ENCODE results near the gene VEZF1.
A peak's percentile ranks its signal among the peaks of the same experiment; 100 is the strongest.

VEZF1 gene, protein sequence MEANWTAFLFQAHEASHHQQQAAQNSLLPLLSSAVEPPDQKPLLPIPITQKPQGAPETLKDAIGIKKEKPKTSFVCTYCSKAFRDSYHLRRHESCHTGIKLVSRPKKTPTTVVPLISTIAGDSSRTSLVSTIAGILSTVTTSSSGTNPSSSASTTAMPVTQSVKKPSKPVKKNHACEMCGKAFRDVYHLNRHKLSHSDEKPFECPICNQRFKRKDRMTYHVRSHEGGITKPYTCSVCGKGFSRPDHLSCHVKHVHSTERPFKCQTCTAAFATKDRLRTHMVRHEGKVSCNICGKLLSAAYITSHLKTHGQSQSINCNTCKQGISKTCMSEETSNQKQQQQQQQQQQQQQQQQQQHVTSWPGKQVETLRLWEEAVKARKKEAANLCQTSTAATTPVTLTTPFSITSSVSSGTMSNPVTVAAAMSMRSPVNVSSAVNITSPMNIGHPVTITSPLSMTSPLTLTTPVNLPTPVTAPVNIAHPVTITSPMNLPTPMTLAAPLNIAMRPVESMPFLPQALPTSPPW

GRCh38 chr17:57987581-57988300 lies at the start of gene VEZF1:
TSS of gene VEZF1 (minus strand) at chr17:57988254. CDS start at chr17:57988111, 143 bp downstream.
- peaks cover 20 to 41% of the 10 kb centered on the region in 2 donors for H3K4me1 ChIP-seq (ENCODE audit: control insufficient read depth in 1 of 2, insufficient read depth in 2 of 2, low read length in 2 of 2)

DNA sequence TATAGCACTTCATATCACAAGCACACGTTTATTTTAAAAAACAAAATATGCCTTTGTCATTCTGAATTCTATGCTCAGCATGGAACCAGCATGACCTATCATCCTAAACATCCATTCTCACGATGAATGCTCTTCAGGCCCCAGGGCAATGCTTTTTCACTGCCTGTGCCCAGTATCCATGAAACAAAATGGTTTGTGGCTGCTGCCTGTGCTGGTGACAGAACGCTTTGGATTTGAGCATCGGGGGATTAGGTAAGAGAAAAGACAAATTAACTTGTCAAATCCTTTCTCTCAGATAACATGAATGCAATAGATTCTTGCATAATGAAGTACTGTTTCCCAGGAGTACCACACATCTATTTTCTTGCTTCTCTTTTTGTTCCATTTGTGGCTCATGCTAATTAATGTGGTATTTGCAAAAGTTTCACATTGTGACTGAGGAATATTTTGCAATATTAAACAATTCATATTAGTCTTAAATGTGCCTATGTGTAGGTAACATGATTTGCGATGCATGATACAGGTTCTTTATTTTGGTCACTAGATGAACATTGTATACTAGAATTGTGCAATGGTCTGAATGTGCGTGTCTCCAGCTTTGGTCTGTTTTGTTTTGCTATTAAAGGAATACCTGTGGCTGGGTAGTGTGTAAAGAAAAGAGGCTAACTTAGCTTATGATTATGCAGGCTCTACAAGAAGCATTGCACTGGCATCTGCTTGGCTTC lies 44.8 kb upstream of the VEZF1 start:
- Histone ChIP-seq H3K4me3 (ENCODE audit: low read depth in 1 of 2, low read length in 2 of 2) (no peak overlapping the region), H3K4me1 (ENCODE audit: control insufficient read depth in 1 of 2, insufficient read depth in 2 of 2, low read length in 2 of 2) (no peaks in the 10 kb centered on the region), H3K27ac (ENCODE audit: low read length) (no peak overlapping the region), H3K9me3 (ENCODE audit: control insufficient read depth in 1 of 2, low read length in 2 of 2) (no peaks in the 10 kb centered on the region), H3K27me3 (ENCODE audit: low read depth, low read length) (no peaks in the 10 kb centered on the region), H3K36me3 (ENCODE audit: control insufficient read depth in 1 of 2, insufficient read depth in 2 of 2, low read length in 2 of 2) (no peaks in the 10 kb centered on the region)

More at GRCh38 chr17:57987581-57988300, at the start of gene VEZF1:
- Histone ChIP-seq H3K36me3 (ENCODE audit: control insufficient read depth in 1 of 2, insufficient read depth in 2 of 2, low read length in 2 of 2) (peaks cover under 1 to 7% of the 10 kb centered on the region in 2 donors), H3K27me3 (ENCODE audit: low read depth, low read length) (no peaks in the 10 kb centered on the region), H3K4me3 (ENCODE audit: low read depth in 1 of 2, low read length in 2 of 2) (peak within 1 kb of the TSS; percentile 76 to 87), H3K9me3 (ENCODE audit: control insufficient read depth in 1 of 2, low read length in 2 of 2) (no peaks in the 10 kb centered on the region), H3K27ac (ENCODE audit: low read length) (peak within 1 kb of the TSS; percentile 94)

GRCh38 chr17:58028578-58028977 lies 40.5 kb upstream of the VEZF1 start:
- no peaks in the 10 kb centered on the region for H3K27me3 ChIP-seq (ENCODE audit: low read depth, low read length)
- H3K4me3 ChIP-seq (ENCODE audit: low read depth in 1 of 2, low read length in 2 of 2) = no peak overlapping the region
- H3K36me3 ChIP-seq (ENCODE audit: control insufficient read depth in 1 of 2, insufficient read depth in 2 of 2, low read length in 2 of 2) = no peaks in the 10 kb centered on the region
- H3K4me1 ChIP-seq (ENCODE audit: control insufficient read depth in 1 of 2, insufficient read depth in 2 of 2, low read length in 2 of 2) = no peaks in the 10 kb centered on the region
- no peak overlapping the region for H3K27ac ChIP-seq (ENCODE audit: low read length)
- H3K9me3 ChIP-seq (ENCODE audit: control insufficient read depth in 1 of 2, low read length in 2 of 2) = no peaks in the 10 kb centered on the region

DNA sequence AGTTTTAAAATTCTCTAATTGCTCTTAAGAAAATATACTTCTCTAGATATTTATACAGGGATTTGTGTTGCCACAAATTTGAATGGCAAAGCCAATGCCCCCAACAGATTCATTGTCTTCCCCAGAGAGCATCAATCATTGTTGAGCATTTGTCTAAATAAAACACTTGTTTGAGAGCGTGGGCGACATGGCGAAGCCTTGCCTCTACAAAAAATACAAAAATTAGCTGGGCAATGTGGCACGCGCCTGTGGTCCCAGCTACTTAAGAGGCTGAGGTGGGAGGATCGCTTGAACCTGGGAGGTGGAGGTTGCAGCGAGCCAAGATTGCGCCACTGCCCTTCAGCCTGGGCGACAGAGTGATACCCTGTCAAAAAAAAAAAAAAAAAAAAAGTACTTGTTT lies 32.3 kb upstream of the VEZF1 start:
- no peaks in the 10 kb centered on the region for H3K27me3 ChIP-seq (ENCODE audit: low read depth, low read length)
- no peak overlapping the region for H3K4me3 ChIP-seq (ENCODE audit: low read depth in 1 of 2, low read length in 2 of 2)
- no peak overlapping the region for H3K27ac ChIP-seq (ENCODE audit: low read length)
- no peaks in the 10 kb centered on the region for H3K4me1 ChIP-seq (ENCODE audit: control insufficient read depth in 1 of 2, insufficient read depth in 2 of 2, low read length in 2 of 2)
- H3K9me3 ChIP-seq (ENCODE audit: control insufficient read depth in 1 of 2, low read length in 2 of 2) = no peaks in the 10 kb centered on the region
- H3K36me3 ChIP-seq (ENCODE audit: control insufficient read depth in 1 of 2, insufficient read depth in 2 of 2, low read length in 2 of 2) = no peaks in the 10 kb centered on the region

- Histone ChIP-seq H3K36me3 (ENCODE audit: control insufficient read depth in 1 of 2, insufficient read depth in 2 of 2, low read length in 2 of 2) (no peaks in the 10 kb centered on the region), H3K27ac (ENCODE audit: low read length) (no peak overlapping the region), H3K4me3 (ENCODE audit: low read depth in 1 of 2, low read length in 2 of 2) (no peak overlapping the region), H3K27me3 (ENCODE audit: low read depth, low read length) (no peaks in the 10 kb centered on the region), H3K4me1 (ENCODE audit: control insufficient read depth in 1 of 2, insufficient read depth in 2 of 2, low read length in 2 of 2) (no peaks in the 10 kb centered on the region), H3K9me3 (ENCODE audit: control insufficient read depth in 1 of 2, low read length in 2 of 2) (no peaks in the 10 kb centered on the region)
These were observed 31.5 kb upstream of the VEZF1 start for GRCh38 chr17:58019521-58019920.

- Histone ChIP-seq H3K27ac (ENCODE audit: low read length) (no peak overlapping the region), H3K4me1 (ENCODE audit: control insufficient read depth in 1 of 2, insufficient read depth in 2 of 2, low read length in 2 of 2) (no peaks in the 10 kb centered on the region), H3K4me3 (ENCODE audit: low read depth in 1 of 2, low read length in 2 of 2) (no peak overlapping the region), H3K9me3 (ENCODE audit: control insufficient read depth in 1 of 2, low read length in 2 of 2) (no peaks in the 10 kb centered on the region), H3K27me3 (ENCODE audit: low read depth, low read length) (no peaks in the 10 kb centered on the region), H3K36me3 (ENCODE audit: control insufficient read depth in 1 of 2, insufficient read depth in 2 of 2, low read length in 2 of 2) (no peaks in the 10 kb centered on the region)
These were observed 31.0 kb upstream of the VEZF1 start for GRCh38 chr17:58019039-58019438.

GRCh38 chr17:58010067-58010799 lies 22.2 kb upstream of the VEZF1 start:
- no peaks in the 10 kb centered on the region for H3K9me3 ChIP-seq (ENCODE audit: control insufficient read depth in 1 of 2, low read length in 2 of 2)
- no peaks in the 10 kb centered on the region for H3K27me3 ChIP-seq (ENCODE audit: low read depth, low read length)
- no peak overlapping the region for H3K4me3 ChIP-seq (ENCODE audit: low read depth in 1 of 2, low read length in 2 of 2)
- H3K36me3 ChIP-seq (ENCODE audit: control insufficient read depth in 1 of 2, insufficient read depth in 2 of 2, low read length in 2 of 2) = peaks cover 7 to 8% of the 10 kb centered on the region in 2 donors
- H3K4me1 ChIP-seq (ENCODE audit: control insufficient read depth in 1 of 2, insufficient read depth in 2 of 2, low read length in 2 of 2) = peaks cover under 1 to 16% of the 10 kb centered on the region in 2 donors
- H3K27ac ChIP-seq (ENCODE audit: low read length) = no peak overlapping the region

GRCh38 chr17:58007781-58008706 lies 20.0 kb upstream of the VEZF1 start:
- H3K4me3 ChIP-seq (ENCODE audit: low read depth in 1 of 2, low read length in 2 of 2) = peak overlapping the region; percentile 74 to 98
- H3K4me1 ChIP-seq (ENCODE audit: control insufficient read depth in 1 of 2, insufficient read depth in 2 of 2, low read length in 2 of 2) = peaks cover 18 to 38% of the 10 kb centered on the region in 2 donors
- H3K9me3 ChIP-seq (ENCODE audit: control insufficient read depth in 1 of 2, low read length in 2 of 2) = no peaks in the 10 kb centered on the region
- H3K36me3 ChIP-seq (ENCODE audit: control insufficient read depth in 1 of 2, insufficient read depth in 2 of 2, low read length in 2 of 2) = peaks cover 25 to 29% of the 10 kb centered on the region in 2 donors
- no peaks in the 10 kb centered on the region for H3K27me3 ChIP-seq (ENCODE audit: low read depth, low read length)
- peak overlapping the region; percentile 100 for H3K27ac ChIP-seq (ENCODE audit: low read length)

DNA sequence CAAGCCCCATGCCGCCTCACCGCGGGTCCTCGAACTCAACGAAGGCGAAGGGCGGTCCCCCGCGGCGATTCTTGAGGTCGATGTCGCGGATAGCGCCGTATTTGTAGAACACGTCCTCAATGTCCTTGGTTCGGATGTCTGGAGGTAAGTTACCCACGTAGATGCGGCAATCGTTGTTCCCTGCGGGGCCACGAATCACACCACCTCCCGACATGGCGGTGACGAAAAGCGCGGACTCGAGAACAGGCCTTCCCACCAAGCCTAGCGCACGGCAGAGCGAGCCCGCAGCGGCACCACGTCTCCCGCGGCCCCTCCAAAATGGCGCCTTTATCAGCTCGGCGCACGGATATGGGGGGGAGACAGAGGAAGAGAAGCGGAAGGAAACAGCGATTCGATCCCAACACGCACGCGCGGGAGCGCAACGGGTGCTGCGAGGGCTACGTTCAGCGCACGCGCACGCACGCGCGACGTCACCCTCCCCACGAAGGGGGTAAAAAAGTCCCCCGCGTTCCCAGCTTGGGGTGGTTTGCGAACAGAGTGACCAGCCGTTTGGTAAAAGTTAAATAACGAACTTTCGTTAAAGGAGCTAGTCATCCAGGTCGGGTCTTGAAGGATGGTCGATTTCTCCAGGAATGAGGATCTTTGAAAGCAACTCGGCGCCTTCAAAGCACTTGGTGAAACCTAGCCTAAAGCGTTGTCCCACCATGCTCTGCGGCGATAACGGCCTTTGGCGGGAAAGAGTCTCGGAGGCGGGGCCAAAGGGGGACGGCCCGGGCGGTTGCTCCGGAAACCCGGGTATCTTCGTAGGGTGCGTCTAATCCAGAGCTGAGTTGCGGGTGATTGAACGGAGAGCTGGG lies 19.1 kb upstream of the VEZF1 start, which contains the start of gene SRSF1:
Gene SRSF1, minus strand, starts transcription at position 323 of the 857 bp plus-strand sequence. Its CDS starts 109 bp downstream, at position 214.
- Histone ChIP-seq H3K4me1 (ENCODE audit: control insufficient read depth in 1 of 2, insufficient read depth in 2 of 2, low read length in 2 of 2) (peaks cover 18 to 43% of the 10 kb centered on the region in 2 donors), H3K27ac (ENCODE audit: low read length) (peak within 1 kb of the TSS; percentile 100), H3K9me3 (ENCODE audit: control insufficient read depth in 1 of 2, low read length in 2 of 2) (no peaks in the 10 kb centered on the region), H3K4me3 (ENCODE audit: low read depth in 1 of 2, low read length in 2 of 2) (peak within 1 kb of the TSS; percentile 74 to 98), H3K27me3 (ENCODE audit: low read depth, low read length) (no peaks in the 10 kb centered on the region), H3K36me3 (ENCODE audit: control insufficient read depth in 1 of 2, insufficient read depth in 2 of 2, low read length in 2 of 2) (peaks cover 25 to 32% of the 10 kb centered on the region in 2 donors)

Measured in muscle layer of duodenum (tissue), 2 donors.